H1 (cell line): ENCODE measurements around the gene CSAG1. TPM values are rescaled to one million over a fixed set of nuclear protein-coding genes. Genes with fewer than 3 reads are reported as not detected.

Experiments used
- CTCF ChIA-PET: fragments of 300-600 bp; sonication (Branson Sonifier 250); formaldehyde crosslinking; loops from one replicate; lab custom pipeline; 2021; ENCODE audit not compliant: partially characterized antibody; lab: Charles Lee
- POLR2A ChIA-PET: fragments of 300-600 bp; sonication (Branson Sonifier 250); formaldehyde crosslinking; loops from one replicate; lab custom pipeline; 2021; ENCODE audit warnings: inconsistent platforms; ENCODE audit not compliant: partially characterized antibody; lab: Charles Lee
- DNase-seq, 2 experiments: peaks; one replicate each; pipeline versions ENCODE4 v3.0.0 to v3.0.0-alpha.2; 2010 to 2022; ENCODE audit warnings: low spot score in 2 of 2, low read depth in 1 of 2, mixed read lengths in 1 of 2
- FAIRE-seq: peaks from 2 replicates; lab custom pipeline; 2011; peaks lifted over from hg19 to GRCh38; lab: Jason Lieb, UNC
- H2AFZ ChIP-seq: 2 replicates; pipeline ENCODE4 v1.8.1; 2012; ENCODE audit warnings: low read length, inconsistent platforms
- H2AK5ac ChIP-seq: 2 replicates; pipeline ENCODE4 v1.6.1; 2013; ENCODE audit warnings: low read depth, low read length
- H2BK120ac ChIP-seq: replicated peaks from 2 replicates; pipeline ENCODE3; 2013; ENCODE audit warnings: low read depth, low read length, inconsistent platforms
- H2BK12ac ChIP-seq: 2 replicates; pipeline ENCODE4 v1.6.1; 2013; ENCODE audit warnings: low read depth, low read length
- H2BK15ac ChIP-seq: 2 replicates; pipeline ENCODE4 v1.6.1; 2013; ENCODE audit warnings: low read length
- H2BK20ac ChIP-seq: 2 replicates; pipeline ENCODE4 v1.6.1; 2013; ENCODE audit warnings: low read length
- H2BK5ac ChIP-seq: 2 replicates; pipeline ENCODE4 v1.6.1; 2013; ENCODE audit warnings: low read depth, low read length
- H3K14ac ChIP-seq: 2 replicates; pipeline ENCODE4 v1.6.1; 2013; ENCODE audit warnings: inconsistent platforms; ENCODE audit not compliant: insufficient read length
- H3K18ac ChIP-seq: 2 replicates; pipeline ENCODE4 v1.6.1; 2013; ENCODE audit warnings: low read length; ENCODE audit errors: extremely low read depth
- H3K23ac ChIP-seq: 2 replicates; pipeline ENCODE4 v1.6.1; 2013; ENCODE audit warnings: inconsistent platforms; ENCODE audit not compliant: insufficient read length
- H3K23me2 ChIP-seq: 2 replicates; pipeline ENCODE4 v1.6.1; 2013; ENCODE audit warnings: low read depth, low read length
- H3K27ac ChIP-seq: 2 replicates; pipeline ENCODE4 v1.6.1; 2011; ENCODE audit warnings: low read depth, low read length, inconsistent platforms
- H3K27me3 ChIP-seq, 4 experiments: replicated peaks in 1 of 4; 1 replicate in 1 of 4; 2 replicates in 3 of 4; pipeline versions ENCODE4 v1.6.1 to v1.8.1; 2011 to 2013; ENCODE audit warnings: low read length in 3 of 4, mild to moderate bottlenecking in 3 of 4, inconsistent platforms in 2 of 4, mixed read lengths in 2 of 4, moderate library complexity in 1 of 4; ENCODE audit not compliant: control insufficient read depth in 3 of 4, insufficient read depth in 3 of 4; ENCODE audit errors: extremely low read depth in 1 of 4
- H3K36me3 ChIP-seq, 4 experiments: 2 replicates each; pipeline versions ENCODE4 v1.6.1 to v1.8.1; 2011 to 2013; ENCODE audit warnings: mild to moderate bottlenecking in 4 of 4, low read length in 3 of 4, moderate library complexity in 2 of 4, control low read depth in 1 of 4, inconsistent platforms in 1 of 4; ENCODE audit not compliant: insufficient read depth in 4 of 4, control insufficient read depth in 2 of 4
- H3K4ac ChIP-seq: replicated peaks from 2 replicates; pipeline ENCODE3; 2013; ENCODE audit warnings: low read length, low read depth, mixed read lengths, inconsistent platforms; ENCODE audit not compliant: insufficient read length
- H3K4me1 ChIP-seq, 4 experiments: replicated peaks in 1 of 4; 1 replicate in 1 of 4; 2 replicates in 3 of 4; pipeline versions ENCODE4 v1.6.1 to v1.8.1; 2011 to 2013; ENCODE audit warnings: low read length in 3 of 4, inconsistent platforms in 2 of 4, mixed read lengths in 1 of 4; ENCODE audit not compliant: insufficient read depth in 4 of 4, control insufficient read depth in 3 of 4
- H3K4me2 ChIP-seq, 2 experiments: 2 replicates each; pipeline versions ENCODE4 v1.6.1 to v1.8.1; 2011 to 2013; ENCODE audit warnings: low read depth in 2 of 2, low read length in 2 of 2, control low read depth in 1 of 2, inconsistent platforms in 1 of 2, mild to moderate bottlenecking in 1 of 2; ENCODE audit not compliant: insufficient read depth in 1 of 2
- H3K4me3 ChIP-seq, 4 experiments: fragments of 200-600, 300-600 bp in 1 of 4; sonication (generic), shearing (Covaris generic), sonication (Bioruptor Twin) in 1 of 4; 2 replicates each; pipeline versions ENCODE4 v1.5.1 to v1.8.1; 2011 to 2016; ENCODE audit warnings: low read length in 4 of 4, low read depth in 3 of 4, control low read depth in 2 of 4, inconsistent platforms in 2 of 4, mild to moderate bottlenecking in 2 of 4, mixed read lengths in 1 of 4, moderate library complexity in 1 of 4; ENCODE audit not compliant: insufficient read depth in 2 of 4; ENCODE audit errors: extremely low read depth in 1 of 4
- H3K56ac ChIP-seq: replicated peaks from 2 replicates; pipeline ENCODE3; 2013; ENCODE audit warnings: low read depth, mild to moderate bottlenecking, mixed read lengths, low read length, inconsistent platforms; ENCODE audit not compliant: insufficient read length
- H3K79me1 ChIP-seq: 2 replicates; pipeline ENCODE4 v1.6.1; 2013; ENCODE audit warnings: low read depth, low read length, control low read depth
- H3K79me2 ChIP-seq, 2 experiments: 2 replicates each; pipeline versions ENCODE4 v1.6.1 to v1.8.1; 2012 to 2013; ENCODE audit warnings: low read length in 2 of 2, mild to moderate bottlenecking in 2 of 2, inconsistent platforms in 1 of 2; ENCODE audit not compliant: insufficient read depth in 2 of 2, control insufficient read depth in 1 of 2
- H3K9ac ChIP-seq, 4 experiments: replicated peaks in 1 of 4; 1 replicate in 1 of 4; 2 replicates in 3 of 4; pipeline versions ENCODE4 v1.6.1 to v1.8.1; 2011 to 2013; ENCODE audit warnings: low read depth in 3 of 4, low read length in 3 of 4, control low read depth in 2 of 4, mild to moderate bottlenecking in 2 of 4, moderate library complexity in 2 of 4, inconsistent platforms in 1 of 4; ENCODE audit errors: extremely low read depth in 1 of 4
- H3K9me3 ChIP-seq, 2 experiments: 2 replicates each; pipeline versions ENCODE4 v1.6.1 to v1.8.1; 2012 to 2013; ENCODE audit warnings: mild to moderate bottlenecking in 2 of 2, moderate library complexity in 2 of 2, control low read depth in 1 of 2, inconsistent platforms in 1 of 2, low read depth in 1 of 2, low read length in 1 of 2, mixed read lengths in 1 of 2; ENCODE audit not compliant: insufficient read depth in 2 of 2
- H4K20me1 ChIP-seq, 2 experiments: replicated peaks in 1 of 2; 2 replicates each; pipeline versions ENCODE3 to v1.8.1; 2011 to 2013; ENCODE audit warnings: inconsistent platforms in 2 of 2, low read length in 2 of 2, mild to moderate bottlenecking in 1 of 2; ENCODE audit not compliant: insufficient read depth in 2 of 2, control insufficient read depth in 1 of 2
- H4K5ac ChIP-seq: 2 replicates; pipeline ENCODE4 v1.6.1; 2013; ENCODE audit warnings: low read length, low read depth, mixed read lengths, inconsistent platforms; ENCODE audit not compliant: insufficient read length
- H4K8ac ChIP-seq: 2 replicates; pipeline ENCODE4 v1.8.0; 2013; ENCODE audit warnings: mild to moderate bottlenecking, moderate library complexity, low read length, inconsistent platforms; ENCODE audit not compliant: insufficient read depth; ENCODE audit errors: extremely low read depth
- H4K91ac ChIP-seq: replicated peaks from 2 replicates; pipeline ENCODE3; 2013; ENCODE audit warnings: low read length, mixed read lengths, inconsistent platforms; ENCODE audit not compliant: insufficient read length
- CBX5 ChIP-seq: fragments of 300-800, 300-1000 bp; sonication (generic); IDR thresholded peaks from 2 replicates; pipeline ENCODE4 v1.7.1; 2016; ENCODE audit warnings: antibody characterized with exemption, low read length, low read depth
- GTF2F1 ChIP-seq: IDR thresholded peaks from 2 replicates; pipeline ENCODE4 v1.6.1; 2012; ENCODE audit warnings: low read depth, low read length, improper control_type of control experiment, borderline replicate concordance
- RAD21 ChIP-seq, 2 experiments: IDR thresholded peaks in 1 of 2; conservative IDR thresholded peaks in 1 of 2; 2 replicates each; pipeline ENCODE4 v1.6.1; 2011; ENCODE audit warnings: low read depth in 2 of 2, low read length in 2 of 2, improper control_type of control experiment in 1 of 2, inconsistent platforms in 1 of 2, mild to moderate bottlenecking in 1 of 2, moderate library complexity in 1 of 2
- SP1 ChIP-seq: IDR thresholded peaks from 2 replicates; pipeline ENCODE4 v1.6.1; 2011; ENCODE audit warnings: low read depth, low read length
- SP2 ChIP-seq: IDR thresholded peaks from 2 replicates; pipeline ENCODE4 v1.6.1; 2012; ENCODE audit warnings: mild to moderate bottlenecking, low read length, inconsistent platforms
- TBP ChIP-seq: IDR thresholded peaks from 2 replicates; pipeline ENCODE4 v1.6.1; 2011; ENCODE audit warnings: low read depth, low read length, improper control_type of control experiment
- WGBS, 2 experiments: shearing (Covaris generic) in 1 of 2; methylation state at CpG; one replicate each; pipeline versions ENCODE4 v1.1.6 to v1.1.7; 2013 to 2015; ENCODE audit warnings: low lambda C conversion rate in 2 of 2, mixed read lengths in 2 of 2, inconsistent platforms in 1 of 2, low coverage in 1 of 2, missing lambda C conversion rate in 1 of 2; ENCODE audit not compliant: insufficient replicate concordance in 2 of 2, insufficient coverage in 1 of 2, insufficient read length in 1 of 2; ENCODE audit errors: extremely low coverage in 1 of 2, missing lambda C conversion rate in 1 of 2; 5-methylcytosine and 5-hydroxymethylcytosine counted together
- long read RNA-seq, 2 experiments: library from RNA in 1 of 2; library from capped mRNA in 1 of 2; stranded (forward); transcript quantifications; one replicate each; pipeline ENCODE4 v2.0.0, GENCODE V29; 2021; ENCODE audit warnings: inconsistent platforms in 1 of 2
- polyA minus RNA-seq, 3 experiments: library from RNA; depleted of rRNA, polyadenylated mRNA; stranded (reverse); fragments of >200 nt; gene quantifications; 1 replicate in 2 of 3; 2 replicates in 1 of 3; pipeline ENCODE4 v1.2.3, GENCODE V29; 2011
- polyA plus RNA-seq, 7 experiments: library from polyadenylated mRNA; depleted of rRNA in 3 of 7; stranded (reverse) in 5 of 7; unstranded in 2 of 7; fragments of >200 nt in 5 of 7; fragments of 200-250 nt in 2 of 7; gene quantifications; 1 replicate in 5 of 7; 2 replicates in 1 of 7; 4 replicates in 1 of 7; pipeline versions ENCODE4 v1.2.1 to v1.2.3, GENCODE V29; 2011 to 2013; ENCODE audit warnings: missing spikeins in 2 of 7, mixed read lengths in 2 of 7
- total RNA-seq: library from RNA; stranded (reverse); fragmentation: NEBNext Ultra II Directional; extraction: Animal tissue kit (Norgen Biotek cat#: 25700); gene quantifications from 2 replicates; pipeline ENCODE4 v1.2.1, GENCODE V29; 2021

CSAG1 gene
- not detected in 2 replicates for total RNA-seq
- not detected in 2 replicates for polyA plus RNA-seq (2011; rRNA removed)
- polyA plus RNA-seq (2011; cell fraction: cytosol; rRNA removed) = not detected
- not detected for polyA plus RNA-seq (2011; cell fraction: nucleus; rRNA removed)
- polyA plus RNA-seq (2012, experiment 1 of 2) = not detected in 4 replicates
- polyA plus RNA-seq (2012, experiment 2 of 2) = not detected
- not detected for polyA plus RNA-seq (2013, experiment 1 of 2)
- not detected for polyA plus RNA-seq (2013, experiment 2 of 2)
- not detected in 2 replicates for polyA minus RNA-seq (2011; rRNA and poly(A)+ RNA removed)
- polyA minus RNA-seq (2011; cell fraction: cytosol; rRNA and poly(A)+ RNA removed) = not detected
- polyA minus RNA-seq (2011; cell fraction: nucleus; rRNA and poly(A)+ RNA removed) = not detected
- long read RNA-seq, experiment 1 = 0 reads
- long read RNA-seq, experiment 2 = 0 reads

GRCh38 chrX:152733261-152733975, at the start of gene CSAG1, which contains the start of gene MAGEA12:
CSAG1 (minus strand) TSS chrX:152733721; CDS start chrX:152732460, 1,261 bp downstream.
MAGEA12 (plus strand) TSS chrX:152733757; CDS start chrX:152736162, 2,405 bp downstream.
- ChIA-PET CTCF (no interaction called here), POLR2A (no interaction called here)
- Histone ChIP-seq H2BK5ac (no peak within 1 kb of the TSS), H3K14ac (no peak within 1 kb of the TSS), H4K8ac (no peak within 1 kb of the TSS), H3K4me1 (no peaks in the 10 kb centered on the region), H2AK5ac (no peak within 1 kb of the TSS), H4K91ac (no peak within 1 kb of the TSS), H3K79me2 (no peaks in the 10 kb centered on the region), H3K27ac (no peak within 1 kb of the TSS), H3K23me2 (no peaks in the 10 kb centered on the region), H4K5ac (no peak within 1 kb of the TSS), H3K79me1 (no peaks in the 10 kb centered on the region), H3K23ac (no peak within 1 kb of the TSS), H3K9ac (no peak within 1 kb of the TSS), H3K18ac (no peak within 1 kb of the TSS), H2BK120ac (no peak within 1 kb of the TSS), H3K36me3 (no peaks in the 10 kb centered on the region), H3K4me3 (no peak within 1 kb of the TSS), H3K9me3 (no peaks in the 10 kb centered on the region), H3K4me2 (no peak within 1 kb of the TSS), H2AFZ (no peak within 1 kb of the TSS), H4K20me1 (no peaks in the 10 kb centered on the region), H3K27me3 (no peaks in the 10 kb centered on the region), H2BK12ac (no peak within 1 kb of the TSS), H3K4ac (no peak within 1 kb of the TSS), H2BK20ac (no peak within 1 kb of the TSS), H3K56ac (no peak within 1 kb of the TSS), H2BK15ac (no peak within 1 kb of the TSS)
- no peak for DNase-seq
- no CpG with 5 or more reads among the region's 21 CpGs for WGBS, 2 experiments
- FAIRE-seq = no peak
- TF ChIP-seq CBX5 (no peak), SP2 (no peak), TBP (no peak), RAD21 (IDR thresholded peaks at IDR 0.05 in 1 of 2, conservative IDR thresholded peaks at IDR 0.05 in 1 of 2; ENCODE audit: low read depth in 2 of 2, low read length in 2 of 2) (no peak), GTF2F1 (no peak), SP1 (no peak)
